Osteoblast (primary cell): ENCODE data around the gene SH3RF2. TPM values are rescaled to one million over a fixed set of nuclear protein-coding genes. Genes with fewer than 3 reads are reported as not detected.
A peak's percentile ranks its signal among the peaks of the same experiment; 100 is the strongest.

Experiments
- DNase-seq: peaks from one replicate; pipeline ENCODE4 v3.0.0; 2011; ENCODE audit warnings: low spot score, mixed read lengths; ENCODE audit not compliant: insufficient read length; ENCODE audit errors: missing footprints
- H2AFZ ChIP-seq: 2 replicates; pipeline ENCODE4 v1.6.0; 2011; ENCODE audit warnings: mild to moderate bottlenecking, low read length
- H3K27ac ChIP-seq: 2 replicates; pipeline ENCODE4 v1.5.1; 2011; ENCODE audit warnings: mild to moderate bottlenecking, low read depth, low read length, moderate library complexity
- H3K27me3 ChIP-seq: 2 replicates; pipeline ENCODE4 v1.6.0; 2012; ENCODE audit warnings: mild to moderate bottlenecking, control low read depth, inconsistent platforms, low read length, moderate library complexity; ENCODE audit not compliant: insufficient read depth
- H3K36me3 ChIP-seq: 2 replicates; pipeline ENCODE4 v1.5.1; 2011; ENCODE audit warnings: mild to moderate bottlenecking, low read length, control low read depth, moderate library complexity; ENCODE audit not compliant: insufficient read depth
- H3K4me1 ChIP-seq: 2 replicates; pipeline ENCODE4 v1.5.1; 2011; ENCODE audit warnings: mild to moderate bottlenecking, low read length, control low read depth, moderate library complexity; ENCODE audit not compliant: insufficient read depth
- H3K4me2 ChIP-seq: 2 replicates; pipeline ENCODE4 v1.6.0; 2011; ENCODE audit warnings: mild to moderate bottlenecking, low read length; ENCODE audit not compliant: insufficient read depth
- H3K4me3 ChIP-seq: fragments of 200-600 bp; sonication (generic); 3 replicates; pipeline ENCODE4 v1.5.1; 2012; ENCODE audit warnings: mild to moderate bottlenecking, low read length, inconsistent platforms; ENCODE audit not compliant: insufficient read depth
- H3K79me2 ChIP-seq: 2 replicates; pipeline ENCODE4 v1.6.0; 2012; ENCODE audit warnings: mild to moderate bottlenecking, low read length, control low read depth, inconsistent platforms; ENCODE audit not compliant: insufficient read depth
- H3K9me3 ChIP-seq: 2 replicates; pipeline ENCODE4 v1.5.1; 2011; ENCODE audit warnings: low read depth, low read length, control low read depth
- H4K20me1 ChIP-seq: 2 replicates; pipeline ENCODE4 v1.6.0; 2012; ENCODE audit warnings: mild to moderate bottlenecking, low read length, control low read depth; ENCODE audit not compliant: insufficient read depth
- CTCF ChIP-seq: IDR thresholded peaks from 2 replicates; pipeline ENCODE4 v1.5.1; 2011; ENCODE audit warnings: mild to moderate bottlenecking, low read depth, low read length, moderate library complexity; ENCODE audit errors: extremely low read depth
- total RNA-seq: library from RNA; depleted of rRNA; stranded (reverse); fragments of >200 nt; gene quantifications from 2 replicates; pipeline ENCODE4 v1.2.3, GENCODE V29; 2012

Gene SH3RF2
- total RNA-seq, 1 donor: 4.0 TPM

GRCh38 chr5:145903113-145903512, 33.3 kb upstream of the SH3RF2 start:
- no peaks in the 10 kb centered on the region for H3K79me2 ChIP-seq
- no peaks in the 10 kb centered on the region for H3K27me3 ChIP-seq
- no peak overlapping the region for H3K4me3 ChIP-seq
- H2AFZ ChIP-seq: no peak overlapping the region
- peak overlapping the region; percentile 43 for H3K27ac ChIP-seq
- no peaks in the 10 kb centered on the region for H3K36me3 ChIP-seq
- peak; percentile 34 for TF ChIP-seq CTCF
- no peak overlapping the region for H3K4me2 ChIP-seq
- no peaks in the 10 kb centered on the region for H3K9me3 ChIP-seq
- peaks cover 31% of the 10 kb centered on the region for H3K4me1 ChIP-seq
- no peaks in the 10 kb centered on the region for H4K20me1 ChIP-seq
- DNase-seq: no peak

- H4K20me1 ChIP-seq: no peaks in the 10 kb centered on the region
- no peak for TF ChIP-seq CTCF
- no peak overlapping the region for H2AFZ ChIP-seq
- H3K27me3 ChIP-seq: no peaks in the 10 kb centered on the region
- H3K36me3 ChIP-seq: no peaks in the 10 kb centered on the region
- peak overlapping the region; percentile 36 for H3K4me2 ChIP-seq
- H3K9me3 ChIP-seq: no peaks in the 10 kb centered on the region
- H3K27ac ChIP-seq: peak overlapping the region; percentile 43
- peaks cover 31% of the 10 kb centered on the region for H3K4me1 ChIP-seq
- no peaks in the 10 kb centered on the region for H3K79me2 ChIP-seq
- no peak overlapping the region for H3K4me3 ChIP-seq
- DNase-seq: no peak
Measured at GRCh38 chr5:145903867-145904266, 32.5 kb upstream of the SH3RF2 start.

- Histone ChIP-seq H3K9me3 (no peaks in the 10 kb centered on the region), H3K4me1 (peaks cover 31% of the 10 kb centered on the region), H3K27me3 (no peaks in the 10 kb centered on the region), H3K4me2 (no peak overlapping the region), H2AFZ (no peak overlapping the region), H3K79me2 (no peaks in the 10 kb centered on the region), H3K27ac (no peak overlapping the region), H3K36me3 (no peaks in the 10 kb centered on the region), H4K20me1 (no peaks in the 10 kb centered on the region), H3K4me3 (no peak overlapping the region)
- TF ChIP-seq CTCF: no peak
- no peak for DNase-seq
Measured at GRCh38 chr5:145904743-145905142, 31.6 kb upstream of the SH3RF2 start.

- peak overlapping the region; percentile 16 for H2AFZ ChIP-seq
- no peak for TF ChIP-seq CTCF
- H4K20me1 ChIP-seq: no peaks in the 10 kb centered on the region
- DNase-seq: no peak
- no peak overlapping the region for H3K27ac ChIP-seq
- peaks cover 31% of the 10 kb centered on the region for H3K4me1 ChIP-seq
- no peaks in the 10 kb centered on the region for H3K9me3 ChIP-seq
- H3K27me3 ChIP-seq: no peaks in the 10 kb centered on the region
- no peak overlapping the region for H3K4me3 ChIP-seq
- no peaks in the 10 kb centered on the region for H3K79me2 ChIP-seq
- no peaks in the 10 kb centered on the region for H3K36me3 ChIP-seq
- no peak overlapping the region for H3K4me2 ChIP-seq
Measured at GRCh38 chr5:145906401-145906800, 30.0 kb upstream of the SH3RF2 start.
